ENCODE results near the gene BAIAP2L1. TPM values are rescaled to one million over a fixed set of nuclear protein-coding genes. Genes with fewer than 3 reads are reported as not detected.

Gene BAIAP2L1
- total RNA-seq, 1 donor from 2014 or later = 10.9 TPM

- no peak overlapping the region for H3K4me3 Mint-ChIP-seq (ENCODE audit: unreplicated experiment)
- H3K36me3 Mint-ChIP-seq (ENCODE audit: unreplicated experiment) = peaks cover 5% of the 10 kb centered on the region
- H3K27ac Mint-ChIP-seq (ENCODE audit: unreplicated experiment) = no peak overlapping the region
- H3K9me3 Mint-ChIP-seq (ENCODE audit: unreplicated experiment) = no peaks in the 10 kb centered on the region
- H3K27me3 Mint-ChIP-seq (ENCODE audit: unreplicated experiment) = no peaks in the 10 kb centered on the region
- peaks cover 8% of the 10 kb centered on the region for H3K4me1 Mint-ChIP-seq (ENCODE audit: unreplicated experiment)
- TF ChIP-seq CTCF (IDR thresholded peaks at IDR 0.05) = no peak
- DNase-seq (ENCODE audit: extremely low spot score, unreplicated experiment) = no peak
These were observed 143.2 kb downstream of the BAIAP2L1 start for GRCh38 chr7:98257701-98258100.

GRCh38 chr7:98256431-98256830 lies 144.5 kb downstream of the BAIAP2L1 start:
- TF ChIP-seq CTCF (IDR thresholded peaks at IDR 0.05) = no peak
- Mint-ChIP-seq H3K4me1 (ENCODE audit: unreplicated experiment) (peaks cover 14% of the 10 kb centered on the region), H3K9me3 (ENCODE audit: unreplicated experiment) (no peaks in the 10 kb centered on the region), H3K27me3 (ENCODE audit: unreplicated experiment) (no peaks in the 10 kb centered on the region), H3K27ac (ENCODE audit: unreplicated experiment) (no peak overlapping the region), H3K36me3 (ENCODE audit: unreplicated experiment) (peaks cover 3% of the 10 kb centered on the region), H3K4me3 (ENCODE audit: unreplicated experiment) (no peak overlapping the region)
- no peak for DNase-seq (ENCODE audit: extremely low spot score, unreplicated experiment)

- Mint-ChIP-seq H3K36me3 (ENCODE audit: unreplicated experiment) (peaks cover 3% of the 10 kb centered on the region), H3K4me3 (ENCODE audit: unreplicated experiment) (no peak overlapping the region), H3K27ac (ENCODE audit: unreplicated experiment) (no peak overlapping the region), H3K4me1 (ENCODE audit: unreplicated experiment) (peaks cover 24% of the 10 kb centered on the region), H3K27me3 (ENCODE audit: unreplicated experiment) (no peaks in the 10 kb centered on the region), H3K9me3 (ENCODE audit: unreplicated experiment) (no peaks in the 10 kb centered on the region)
- DNase-seq (ENCODE audit: extremely low spot score, unreplicated experiment) = no peak
- TF ChIP-seq CTCF (IDR thresholded peaks at IDR 0.05) = no peak
These were observed 145.8 kb downstream of the BAIAP2L1 start for GRCh38 chr7:98254951-98255610.

GRCh38 chr7:98254516-98254915 lies 146.4 kb downstream of the BAIAP2L1 start:
- Mint-ChIP-seq H3K4me1 (ENCODE audit: unreplicated experiment) (peaks cover 26% of the 10 kb centered on the region), H3K9me3 (ENCODE audit: unreplicated experiment) (no peaks in the 10 kb centered on the region), H3K27ac (ENCODE audit: unreplicated experiment) (no peak overlapping the region), H3K36me3 (ENCODE audit: unreplicated experiment) (peaks cover 3% of the 10 kb centered on the region), H3K4me3 (ENCODE audit: unreplicated experiment) (no peak overlapping the region), H3K27me3 (ENCODE audit: unreplicated experiment) (no peaks in the 10 kb centered on the region)
- no peak for TF ChIP-seq CTCF (IDR thresholded peaks at IDR 0.05)
- no peak for DNase-seq (ENCODE audit: extremely low spot score, unreplicated experiment)

GRCh38 chr7:98252425-98253054 lies 148.3 kb downstream of the BAIAP2L1 start:
- H3K36me3 Mint-ChIP-seq (ENCODE audit: unreplicated experiment) = peaks cover 8% of the 10 kb centered on the region
- no peaks in the 10 kb centered on the region for H3K9me3 Mint-ChIP-seq (ENCODE audit: unreplicated experiment)
- peak overlapping the region; percentile 92 for H3K27ac Mint-ChIP-seq (ENCODE audit: unreplicated experiment)
- peaks cover 28% of the 10 kb centered on the region for H3K4me1 Mint-ChIP-seq (ENCODE audit: unreplicated experiment)
- no peak for DNase-seq (ENCODE audit: extremely low spot score, unreplicated experiment)
- peak overlapping the region; percentile 97 for H3K4me3 Mint-ChIP-seq (ENCODE audit: unreplicated experiment)
- no peaks in the 10 kb centered on the region for H3K27me3 Mint-ChIP-seq (ENCODE audit: unreplicated experiment)
- no peak for TF ChIP-seq CTCF (IDR thresholded peaks at IDR 0.05)
